KOPT-K1 (cell line): ENCODE measurements around the gene GPSM3.

Experiments
- H3K27ac ChIP-seq: fragments of 200-600 bp; sonication (generic); 2 replicates; pipeline ENCODE4 v1.5.1; 2016; ENCODE audit warnings: antibody characterized with exemption, mild to moderate bottlenecking, low read depth, low read length; ENCODE audit not compliant: poor library complexity, severe bottlenecking
- H3K36me3 ChIP-seq: fragments of 200-600 bp; sonication (generic); 2 replicates; pipeline ENCODE4 v1.5.1; 2017; ENCODE audit warnings: antibody characterized with exemption, mild to moderate bottlenecking, low read length, moderate library complexity; ENCODE audit not compliant: insufficient read depth
- H3K9me3 ChIP-seq: fragments of 200-600 bp; sonication (generic); 2 replicates; pipeline ENCODE4 v1.5.1; 2017; ENCODE audit warnings: antibody characterized with exemption, low read length, mild to moderate bottlenecking; ENCODE audit not compliant: insufficient read depth, poor library complexity, severe bottlenecking

The GPSM3 gene

DNA sequence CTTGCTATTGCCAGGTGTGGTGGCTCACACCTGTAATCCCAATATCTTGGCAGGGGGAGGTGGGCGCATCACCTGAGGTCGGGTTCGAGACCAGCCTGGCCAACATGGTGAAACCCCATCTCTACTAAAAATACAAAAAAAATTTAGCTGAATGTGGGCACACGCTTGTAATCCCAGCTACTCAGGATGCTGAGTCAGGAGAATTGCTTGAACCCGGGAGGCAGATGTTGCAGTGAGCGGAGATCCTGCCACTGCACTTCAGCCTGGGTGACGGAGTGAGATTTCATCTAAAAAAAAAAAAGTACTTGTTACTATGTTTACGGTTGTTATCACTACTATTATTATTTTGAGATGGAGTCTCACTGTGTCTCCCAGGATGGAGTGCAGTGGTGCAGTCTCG is 35.6 kb downstream of the GPSM3 start:
- Histone ChIP-seq H3K36me3 (peaks cover 35% of the 10 kb centered on the region), H3K27ac (no peak overlapping the region), H3K9me3 (no peaks in the 10 kb centered on the region)

DNA sequence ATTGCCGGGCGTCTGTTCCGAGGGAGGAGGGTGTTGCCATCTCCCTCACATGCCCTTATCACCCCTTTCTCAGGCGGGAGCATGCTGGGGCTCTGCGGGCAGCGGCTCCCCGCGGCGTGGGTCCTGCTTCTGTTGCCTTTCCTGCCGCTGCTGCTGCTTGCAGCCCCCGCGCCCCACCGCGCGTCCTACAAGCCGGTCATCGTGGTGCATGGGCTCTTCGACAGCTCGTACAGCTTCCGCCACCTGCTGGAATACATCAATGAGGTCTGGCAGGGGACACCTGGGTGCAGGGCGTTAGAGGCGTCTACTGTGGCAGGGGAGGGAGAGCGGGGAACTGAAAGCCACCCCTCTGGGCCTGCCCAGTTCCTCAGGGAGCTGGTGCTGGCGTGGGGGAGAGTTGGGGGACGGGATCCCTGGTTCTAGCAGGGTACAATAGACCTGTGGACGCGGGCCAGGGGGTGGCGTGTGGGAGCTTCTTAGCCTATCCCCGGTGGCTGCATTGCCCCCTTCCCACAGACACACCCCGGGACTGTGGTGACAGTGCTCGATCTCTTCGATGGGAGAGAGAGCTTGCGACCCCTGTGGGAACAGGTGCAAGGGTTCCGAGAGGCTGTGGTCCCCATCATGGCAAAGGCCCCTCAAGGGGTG is 37.8 kb downstream of the GPSM3 start:
- Histone ChIP-seq H3K27ac (peak overlapping the region; percentile 70), H3K9me3 (no peaks in the 10 kb centered on the region), H3K36me3 (peaks cover 35% of the 10 kb centered on the region)

DNA sequence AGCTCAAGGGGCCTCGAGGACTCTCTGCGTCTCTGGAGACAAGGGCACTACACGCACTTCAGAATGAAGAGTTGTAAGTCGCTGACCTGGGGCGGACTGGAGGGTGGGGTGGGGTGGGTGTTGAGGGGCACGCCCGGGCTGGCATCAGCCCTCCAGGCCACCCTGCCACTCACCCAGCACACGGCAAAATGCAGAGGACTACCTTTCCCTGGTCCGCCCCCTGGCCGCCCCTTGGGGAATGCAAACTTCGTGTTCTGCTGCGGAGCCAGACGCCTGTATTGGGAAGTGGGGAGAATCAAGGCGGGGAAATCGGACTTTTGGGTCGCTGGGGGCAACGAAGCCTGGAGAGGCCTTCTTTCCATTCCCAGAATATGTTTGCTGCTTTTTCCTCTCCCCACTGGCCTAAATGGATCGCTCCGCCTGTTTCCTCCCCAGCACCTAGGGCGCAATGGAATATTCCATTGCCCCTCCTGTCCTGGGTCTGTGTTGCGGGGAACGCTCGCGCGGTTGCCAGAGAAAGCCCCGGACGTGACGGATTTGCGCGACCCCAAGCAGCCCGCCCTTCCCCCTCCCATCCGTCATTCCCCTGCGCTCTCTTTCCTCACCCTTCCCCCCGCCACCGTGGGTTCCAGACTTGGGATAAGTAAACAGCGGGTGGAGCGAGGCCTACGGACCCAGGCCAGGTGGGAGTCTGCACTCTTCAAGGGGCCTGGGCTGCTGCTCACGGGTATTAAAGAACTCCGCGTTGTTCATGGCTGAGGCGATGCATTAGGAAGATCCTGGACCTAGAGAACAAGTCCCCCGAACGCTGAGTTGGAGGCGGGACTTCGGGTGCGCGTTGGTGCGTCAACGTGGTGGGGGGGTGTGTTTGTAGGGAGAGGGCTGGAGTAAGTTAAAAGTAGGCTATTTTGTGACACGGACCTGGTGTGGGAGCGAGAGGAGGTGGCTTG is 38.6 kb downstream of the GPSM3 start, which contains the start of gene PPT2:
TSS of gene PPT2 (plus strand) at position 578 of the 950 bp plus-strand sequence. CDS start 454 bp downstream, outside the sequence.
- Histone ChIP-seq H3K9me3 (no peaks in the 10 kb centered on the region), H3K27ac (peak within 1 kb of the TSS; percentile 70), H3K36me3 (peaks cover 32% of the 10 kb centered on the region)

DNA sequence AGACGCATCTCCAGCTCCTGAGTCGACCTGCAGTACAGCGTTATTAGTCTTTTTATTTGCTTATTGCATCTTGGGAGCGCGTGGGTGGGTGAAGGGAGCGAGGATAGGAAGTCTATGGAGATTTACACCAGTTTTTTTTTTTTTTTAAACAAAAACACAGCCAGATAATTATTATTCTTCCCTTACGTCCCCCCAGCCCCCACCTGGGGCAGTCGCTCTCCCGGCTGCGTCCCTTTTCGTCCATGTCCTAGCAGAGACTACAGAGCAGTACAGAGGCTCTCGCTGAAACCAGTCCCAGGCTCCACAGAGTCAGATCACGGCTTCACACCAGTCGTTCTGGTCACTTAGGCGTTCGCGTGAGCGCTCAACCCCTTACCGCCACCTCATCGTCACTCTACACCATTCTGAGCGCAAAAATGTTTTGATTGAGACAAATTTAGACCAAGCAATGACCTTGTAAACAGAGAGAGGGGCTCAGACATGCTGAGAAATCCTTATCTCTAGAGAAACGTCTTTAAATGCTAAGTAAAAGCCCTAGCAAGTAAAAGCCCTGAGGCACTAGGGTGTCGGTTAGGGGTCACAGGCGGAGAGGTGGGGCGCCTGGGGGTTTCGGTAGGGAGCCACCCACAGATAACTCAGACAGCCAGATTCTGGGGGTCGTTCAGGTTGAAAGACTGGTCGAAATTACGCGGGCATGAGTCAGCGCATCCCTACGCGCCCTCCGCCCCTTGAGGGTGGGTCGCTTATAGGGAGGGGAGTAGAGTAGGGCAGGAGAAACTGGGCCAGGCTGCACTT is 39.5 kb downstream of the GPSM3 start:
- H3K9me3 ChIP-seq: no peaks in the 10 kb centered on the region

DNA sequence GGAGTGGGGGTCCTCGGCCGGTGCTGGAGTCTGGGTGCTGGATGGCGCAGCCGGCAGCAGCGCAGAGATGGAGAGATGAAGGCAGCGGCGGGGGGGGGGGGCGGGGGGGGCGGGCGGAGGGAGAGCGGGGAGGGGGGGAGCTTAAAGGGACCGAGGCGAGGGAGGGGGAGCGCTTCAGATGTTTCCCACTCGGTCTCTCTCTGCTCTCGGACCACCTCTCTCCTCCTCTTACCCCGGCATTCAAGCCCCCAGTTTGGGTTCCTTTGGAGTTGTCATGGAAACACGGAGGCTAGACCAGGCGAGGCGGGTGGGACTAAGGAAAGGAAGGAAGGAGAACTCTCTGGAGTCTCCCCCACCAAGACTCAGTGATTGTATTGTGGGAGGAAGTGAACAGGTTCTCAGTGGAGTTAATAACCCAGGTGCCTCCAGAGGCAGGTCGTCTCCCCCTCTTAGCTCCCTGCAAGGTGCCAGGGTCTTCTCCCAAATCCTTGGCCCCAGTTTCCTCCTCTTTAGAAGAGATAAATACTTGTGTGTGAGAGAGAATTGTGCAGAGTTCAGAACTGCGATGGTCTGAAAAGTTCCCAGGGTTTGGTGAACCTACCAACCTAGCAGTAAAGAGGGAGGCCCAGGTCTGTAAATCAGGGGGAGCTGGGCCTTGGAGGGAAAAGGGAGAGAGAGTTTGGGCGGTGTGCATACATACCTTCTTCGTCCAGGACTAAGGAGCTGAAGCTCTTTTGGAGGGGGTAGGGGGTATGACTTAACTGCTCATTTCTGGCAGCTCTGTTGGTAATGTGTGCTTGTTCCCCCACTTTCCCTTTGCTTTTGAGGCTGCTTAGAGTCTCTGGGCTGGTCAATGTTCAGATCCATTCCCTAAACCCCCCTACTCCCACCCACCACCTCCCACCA is 40.3 kb downstream of the GPSM3 start, which contains the start of gene PRRT1:
TSS of gene PRRT1 (minus strand) at position 77 of the 906 bp plus-strand sequence. CDS start 112 bp downstream, outside the sequence.
- Histone ChIP-seq H3K9me3 (no peaks in the 10 kb centered on the region), H3K27ac (peak within 1 kb of the TSS; percentile 14), H3K36me3 (peaks cover 15% of the 10 kb centered on the region)

More for the DNA sequence above, 39.5 kb downstream of the GPSM3 start:
- H3K27ac ChIP-seq: no peak overlapping the region
- H3K36me3 ChIP-seq: peaks cover 24% of the 10 kb centered on the region

DNA sequence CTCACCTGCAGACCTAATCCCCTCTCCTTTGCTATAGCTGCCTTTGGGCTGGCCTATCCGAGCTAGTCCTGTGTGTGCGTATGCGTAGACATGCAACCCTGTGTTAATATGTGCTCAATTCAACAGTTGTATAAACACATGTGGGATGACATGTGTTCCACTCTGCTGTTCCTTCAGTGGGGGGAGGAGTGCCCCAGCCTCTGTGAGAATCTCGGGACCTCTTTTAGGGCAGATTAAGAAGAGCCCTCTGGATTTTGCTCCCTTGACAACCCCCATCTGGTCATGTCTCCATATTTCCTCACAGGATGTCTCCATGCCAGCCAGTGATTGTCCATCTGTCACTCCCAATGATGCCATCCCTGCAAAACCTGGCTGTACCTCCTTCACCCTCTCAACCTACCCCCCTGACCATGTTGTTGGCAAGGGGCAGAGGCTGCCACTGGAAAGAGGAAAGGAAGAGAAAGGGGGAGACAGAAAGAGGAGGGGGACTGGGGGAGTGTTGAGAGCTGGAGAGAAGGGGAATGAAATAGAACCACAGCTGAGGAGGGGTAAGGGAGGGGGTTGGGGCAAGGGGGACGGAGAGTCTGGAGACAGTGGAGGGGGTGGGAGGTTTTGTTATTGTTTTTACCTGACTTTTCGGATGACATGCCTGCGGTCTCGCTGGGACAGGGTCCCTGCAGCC is 41.1 kb downstream of the GPSM3 start:
- no peaks in the 10 kb centered on the region for H3K9me3 ChIP-seq
- H3K27ac ChIP-seq: no peak overlapping the region
- H3K36me3 ChIP-seq: peaks cover 7% of the 10 kb centered on the region

DNA sequence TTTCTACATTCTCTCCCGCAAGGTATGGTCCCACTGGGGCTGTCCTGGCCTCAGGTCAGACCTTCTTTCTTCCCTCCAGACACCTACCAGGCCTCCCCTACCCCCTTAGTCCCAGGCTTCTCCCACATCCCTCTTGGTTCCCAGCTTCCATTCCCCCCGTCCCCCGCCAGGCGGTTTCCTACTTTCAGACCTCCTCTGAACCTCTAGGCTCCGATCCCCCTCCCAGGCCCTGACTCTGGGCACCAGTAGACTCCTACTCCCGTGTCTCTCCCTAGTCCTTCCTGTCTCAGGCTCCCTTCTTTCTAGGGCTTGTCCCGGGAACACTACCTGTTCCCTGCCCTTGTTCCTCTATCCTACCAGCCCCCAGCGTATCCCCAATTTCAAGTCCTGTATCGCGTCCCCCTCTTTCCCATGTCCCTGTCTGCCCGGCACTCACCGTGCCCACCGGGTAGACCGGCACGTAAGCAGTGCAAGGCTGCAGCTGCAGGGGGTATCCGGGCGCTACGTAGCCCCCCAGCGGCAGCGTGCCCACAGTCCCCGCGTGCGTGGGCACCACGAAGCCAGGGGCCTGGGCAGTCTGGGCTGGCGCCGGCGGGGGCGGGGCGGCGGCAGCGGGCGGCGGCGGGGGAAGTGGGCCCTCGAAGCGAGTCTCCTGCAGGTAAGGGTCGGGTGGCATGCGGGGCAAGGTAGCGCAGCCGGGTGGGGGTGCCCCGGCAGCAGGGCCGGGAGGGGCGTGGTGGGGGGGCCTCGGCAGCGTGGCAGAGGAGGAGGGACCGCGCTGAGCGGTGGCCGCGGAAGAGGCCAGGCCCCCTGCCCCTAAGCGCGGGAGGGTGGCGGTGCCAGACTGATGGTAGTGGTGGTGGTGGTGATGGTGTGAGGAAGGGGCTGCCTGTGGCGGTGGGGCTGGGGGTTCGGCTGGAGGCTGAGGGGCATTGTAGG is 42.2 kb downstream of the GPSM3 start:
- no peaks in the 10 kb centered on the region for H3K9me3 ChIP-seq
- H3K36me3 ChIP-seq: no peaks in the 10 kb centered on the region
- no peak overlapping the region for H3K27ac ChIP-seq

DNA sequence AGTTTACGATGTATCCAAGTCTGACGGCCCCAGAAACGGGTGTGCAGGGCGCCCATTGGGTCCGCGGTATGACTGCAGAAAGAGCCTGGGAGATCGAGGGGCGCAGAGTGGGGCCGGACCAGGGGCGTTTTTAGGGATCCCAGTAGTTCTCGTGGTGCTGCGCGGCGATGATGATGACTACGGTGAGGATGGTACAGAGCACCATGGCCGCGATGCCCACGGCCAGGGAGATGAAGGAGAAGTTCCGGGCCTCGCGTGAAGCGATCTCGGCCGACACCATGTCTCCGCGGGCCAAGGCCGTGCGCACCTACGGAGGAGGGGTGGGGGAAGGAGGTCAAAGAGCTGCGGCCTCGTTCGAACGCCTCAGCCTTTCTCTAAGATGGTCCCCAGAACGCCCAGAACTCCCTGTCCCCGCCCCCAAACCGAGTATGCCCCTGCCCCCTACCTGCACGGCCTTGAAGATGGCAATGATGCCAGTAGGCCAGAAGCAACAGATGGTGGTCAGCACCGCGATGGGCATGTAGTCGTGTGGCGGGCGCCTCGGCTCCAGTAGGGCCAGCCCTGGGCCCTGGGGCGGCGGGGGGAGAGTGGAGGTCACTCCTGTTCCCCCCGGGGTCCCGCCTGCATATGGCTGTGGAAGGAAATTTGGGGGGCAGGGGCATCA is 43.2 kb downstream of the GPSM3 start:
- H3K36me3 ChIP-seq: no peaks in the 10 kb centered on the region
- H3K27ac ChIP-seq: no peak overlapping the region
- no peaks in the 10 kb centered on the region for H3K9me3 ChIP-seq

DNA sequence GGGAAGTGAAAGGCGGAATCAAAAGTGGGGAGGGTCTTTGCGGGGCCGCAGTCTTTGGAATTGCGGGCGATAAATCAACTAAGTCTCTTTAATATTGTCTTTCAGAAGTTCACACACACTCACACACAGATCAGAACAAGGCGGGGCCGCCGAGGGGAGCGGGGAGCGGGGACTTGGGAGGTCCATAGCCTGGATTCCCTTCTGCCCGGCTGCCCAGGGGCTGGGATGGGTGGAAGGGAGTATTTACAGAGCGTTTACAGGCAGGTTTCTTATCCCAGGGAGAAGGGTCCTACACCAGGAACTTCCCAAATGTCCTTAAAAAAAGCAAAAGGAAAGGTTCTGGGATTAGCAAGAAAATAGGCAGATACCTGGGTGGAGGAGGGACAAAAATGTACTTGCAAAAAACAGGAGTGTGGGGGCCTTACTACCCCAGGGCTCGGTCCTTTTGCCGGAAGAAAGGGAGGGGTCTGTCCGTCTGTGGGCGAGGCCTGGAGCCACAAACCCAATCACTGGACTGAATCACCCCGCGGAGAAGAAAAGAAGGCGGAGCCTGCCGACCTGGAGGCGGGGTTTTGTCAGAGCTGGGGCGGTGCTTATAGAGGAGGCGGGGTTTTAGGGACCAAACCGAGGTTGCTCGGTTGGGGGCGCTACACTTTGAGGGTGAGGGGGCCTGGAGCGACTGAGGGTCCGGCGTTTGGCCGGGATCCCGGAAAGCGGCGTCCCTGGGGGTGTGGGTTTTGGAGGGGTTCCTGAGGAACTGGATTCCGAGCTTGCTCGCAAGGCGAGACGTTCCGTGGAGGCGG is 44.0 kb downstream of the GPSM3 start:
- H3K36me3 ChIP-seq: no peaks in the 10 kb centered on the region
- no peak overlapping the region for H3K27ac ChIP-seq
- H3K9me3 ChIP-seq: no peaks in the 10 kb centered on the region

DNA sequence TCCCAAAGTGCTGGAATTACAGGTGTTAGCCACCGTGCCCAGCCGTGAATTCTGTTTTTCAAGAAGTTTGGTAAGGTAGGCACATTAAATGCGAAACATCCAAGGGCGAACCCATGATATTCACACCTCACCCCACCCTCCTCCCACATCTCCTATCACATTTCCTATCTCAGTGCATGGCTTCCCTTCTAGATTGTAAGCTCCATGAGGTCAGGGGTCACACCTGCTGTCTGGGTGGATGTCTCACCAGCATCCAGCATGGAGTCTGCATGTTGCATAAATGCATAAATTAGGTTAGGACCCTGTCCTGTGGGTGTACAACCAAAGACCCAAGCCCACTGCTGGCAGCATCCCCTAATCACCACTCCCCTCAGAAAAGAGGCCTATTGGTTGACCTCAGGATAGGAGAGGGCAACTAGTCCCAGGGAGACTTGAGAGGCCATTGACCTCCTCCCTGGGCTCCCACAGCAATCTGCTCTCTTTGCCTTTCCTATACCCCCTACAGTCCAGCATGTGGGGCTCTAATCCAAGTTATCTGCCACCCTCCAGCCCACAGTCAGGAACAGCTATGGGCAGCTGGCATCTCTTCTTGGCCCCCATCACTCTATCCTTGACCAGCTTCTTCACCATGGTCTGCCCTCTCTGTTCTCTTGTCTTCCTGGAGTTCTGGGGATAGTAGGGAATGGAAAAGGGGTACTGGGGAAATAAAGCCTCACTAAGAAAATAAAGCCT is 44.9 kb downstream of the GPSM3 start:
- Histone ChIP-seq H3K9me3 (no peaks in the 10 kb centered on the region), H3K27ac (no peak overlapping the region), H3K36me3 (no peaks in the 10 kb centered on the region)

DNA sequence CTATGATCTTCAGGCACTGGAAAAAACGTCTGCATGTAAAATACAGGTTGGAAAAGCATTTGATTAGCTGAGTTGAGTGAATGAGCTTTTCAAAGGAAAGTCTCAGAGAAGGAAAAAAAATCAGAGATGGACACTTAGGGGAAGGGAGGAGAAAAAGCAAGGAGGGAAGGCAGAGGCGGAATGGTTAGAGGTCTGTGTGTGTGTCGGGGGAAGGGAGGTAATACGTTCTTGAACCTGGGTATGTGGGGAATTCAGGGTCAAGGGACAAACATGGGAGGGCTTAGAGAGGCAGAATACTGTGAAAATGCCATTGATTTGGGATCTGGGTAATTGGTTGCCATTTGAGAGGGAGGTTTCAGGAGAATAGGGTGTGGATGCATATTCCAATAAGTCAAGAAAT is 45.8 kb downstream of the GPSM3 start:
- Histone ChIP-seq H3K36me3 (no peaks in the 10 kb centered on the region), H3K9me3 (no peaks in the 10 kb centered on the region), H3K27ac (no peak overlapping the region)
